Caco-2 (cell line): ENCODE results near the gene NOTUM. TPM values are rescaled to one million over a fixed set of nuclear protein-coding genes. Genes with fewer than 3 reads are reported as not detected.
A peak's percentile ranks its signal among the peaks of the same experiment; 100 is the strongest.

Experiments used
- BruUV-seq: library from RNA; stranded (reverse); fragments of 400-500 nt; replicated peaks from 2 replicates; lab custom pipeline; 2021; lab: Mats Ljungman, UMichigan
- CTCF ChIA-PET: fragments of 300-600 bp; sonication (Branson Sonifier 250); formaldehyde crosslinking; loops from one replicate; lab custom pipeline; 2022; ENCODE audit warnings: antibody characterized with exemption; lab: Charles Lee
- POLR2A ChIA-PET: fragments of 300-600 bp; sonication (Branson Sonifier 250); formaldehyde crosslinking; loops from one replicate; lab custom pipeline; 2022; ENCODE audit warnings: antibody characterized with exemption; lab: Charles Lee
- DNase-seq, 2 experiments: peaks; one replicate each; pipeline versions ENCODE4 v3.0.0 to v3.0.0-alpha.2; 2020 to 2022
- H3K27me3 ChIP-seq: replicated peaks from 2 replicates; pipeline ENCODE4 v1.6.0; 2011; ENCODE audit warnings: low read length; ENCODE audit not compliant: control insufficient read depth, insufficient read depth
- H3K36me3 ChIP-seq: 2 replicates; pipeline ENCODE4 v1.5.1; 2011; ENCODE audit warnings: low read length; ENCODE audit not compliant: control insufficient read depth, insufficient read depth
- H3K4me1 ChIP-seq: fragments of 250-450 bp; sonication (Bioruptor Pico); 2 replicates; pipeline ENCODE4 v1.5.1; 2020; ENCODE audit warnings: mild to moderate bottlenecking
- H3K4me3 ChIP-seq: 2 replicates; pipeline ENCODE4 v1.5.1; 2011; ENCODE audit warnings: low read depth, mild to moderate bottlenecking, control low read depth, low read length
- H3K9me3 ChIP-seq: fragments of 250-450 bp; sonication (Bioruptor Pico); 2 replicates; pipeline ENCODE4 v1.5.1; 2020; ENCODE audit warnings: mild to moderate bottlenecking, moderate library complexity
- H3K27ac Mint-ChIP-seq: one replicate; pipeline ENCODE4 v1.8.0; 2022; ENCODE audit warnings: mixed read lengths; ENCODE audit not compliant: unreplicated experiment
- H3K27me3 Mint-ChIP-seq: one replicate; pipeline ENCODE4 v1.8.0; 2022; ENCODE audit warnings: mixed read lengths; ENCODE audit not compliant: insufficient read depth, unreplicated experiment
- H3K36me3 Mint-ChIP-seq: one replicate; pipeline ENCODE4 v1.8.0; 2022; ENCODE audit warnings: mild to moderate bottlenecking, mixed read lengths; ENCODE audit not compliant: insufficient read depth, unreplicated experiment
- H3K4me1 Mint-ChIP-seq: one replicate; pipeline ENCODE4 v1.8.0; 2022; ENCODE audit warnings: low read depth, mixed read lengths; ENCODE audit not compliant: unreplicated experiment
- H3K4me3 Mint-ChIP-seq: one replicate; pipeline ENCODE4 v1.8.0; 2022; ENCODE audit warnings: mild to moderate bottlenecking, moderate library complexity, mixed read lengths; ENCODE audit not compliant: unreplicated experiment
- H3K9me3 Mint-ChIP-seq: one replicate; pipeline ENCODE4 v1.8.0; 2022; ENCODE audit warnings: mixed read lengths; ENCODE audit not compliant: unreplicated experiment
- intact Hi-C: fragments of 100-400 bp; cut with micrococcal nuclease; formaldehyde crosslinking; loops from one replicate; pipeline ENCODE4 v1.10.0; 2022; ENCODE audit not compliant: unreplicated experiment
- total RNA-seq: library from RNA; stranded (reverse); gene quantifications from 2 replicates; pipeline ENCODE4 v1.2.3, GENCODE V29; 2022
- TF ChIP-seq, protein P1 (sequence below), 2 experiments: fragments of 200-600 bp in 1 of 2; IDR thresholded peaks; 1 replicate in 1 of 2; 2 replicates in 1 of 2; pipeline versions ENCODE4 v1.5.1 to v1.8.0; 2011 to 2022; ENCODE audit warnings: antibody characterized with exemption in 1 of 2, control low read depth in 1 of 2, inconsistent platforms in 1 of 2, low read depth in 1 of 2, low read length in 1 of 2, mild to moderate bottlenecking in 1 of 2, moderate library complexity in 1 of 2; ENCODE audit not compliant: insufficient read depth in 1 of 2, severe bottlenecking in 1 of 2, unreplicated experiment in 1 of 2

NOTUM gene
- total RNA-seq, 1 experiment from 2014 or later: 11.1 TPM

DNA sequence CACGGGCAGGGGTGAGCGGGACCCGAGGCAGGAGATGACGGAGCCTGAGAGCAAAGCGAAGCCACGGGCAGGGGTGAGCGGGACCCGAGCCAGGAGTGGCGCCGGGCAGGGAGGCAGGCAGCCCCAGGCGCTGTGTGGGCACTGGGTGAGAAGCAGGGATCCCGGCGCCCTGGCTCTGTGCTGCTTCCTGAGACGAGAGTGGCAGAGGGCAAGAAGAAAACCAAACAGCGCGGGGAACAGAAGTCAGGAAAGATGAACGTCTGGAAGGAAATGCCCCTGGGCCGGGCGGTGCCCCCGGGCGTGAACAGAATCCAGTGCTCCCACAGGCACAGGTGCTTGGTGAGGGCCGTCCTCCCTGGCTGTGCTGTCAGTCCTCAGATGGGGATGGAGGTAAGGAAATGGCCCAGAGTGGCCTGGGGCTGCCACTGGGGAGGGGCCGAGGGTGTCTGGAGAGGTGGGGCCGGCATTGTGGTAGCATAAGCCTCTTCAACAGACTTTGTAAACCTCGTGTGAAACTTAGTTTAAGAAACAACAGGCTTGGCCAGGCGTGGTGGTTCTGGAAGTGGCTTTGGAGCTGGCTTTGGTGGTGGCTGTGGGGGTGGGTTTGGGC is 26.3 kb upstream of the NOTUM start:
- H3K4me1 ChIP-seq: peaks cover 12% of the 10 kb centered on the region; the same call in 1 of the 2 replicates
- H3K4me3 ChIP-seq: no peak overlapping the region
- no peak overlapping the region for H3K4me3 Mint-ChIP-seq
- intact Hi-C loops: no loop called here
- peaks cover 3% of the 10 kb centered on the region for H3K36me3 ChIP-seq
- H3K9me3 ChIP-seq: no peaks in the 10 kb centered on the region
- peaks cover 6% of the 10 kb centered on the region for H3K4me1 Mint-ChIP-seq
- no peaks in the 10 kb centered on the region for H3K9me3 Mint-ChIP-seq
- CTCF ChIA-PET: no interaction called here
- TF ChIP-seq, protein P1, sequence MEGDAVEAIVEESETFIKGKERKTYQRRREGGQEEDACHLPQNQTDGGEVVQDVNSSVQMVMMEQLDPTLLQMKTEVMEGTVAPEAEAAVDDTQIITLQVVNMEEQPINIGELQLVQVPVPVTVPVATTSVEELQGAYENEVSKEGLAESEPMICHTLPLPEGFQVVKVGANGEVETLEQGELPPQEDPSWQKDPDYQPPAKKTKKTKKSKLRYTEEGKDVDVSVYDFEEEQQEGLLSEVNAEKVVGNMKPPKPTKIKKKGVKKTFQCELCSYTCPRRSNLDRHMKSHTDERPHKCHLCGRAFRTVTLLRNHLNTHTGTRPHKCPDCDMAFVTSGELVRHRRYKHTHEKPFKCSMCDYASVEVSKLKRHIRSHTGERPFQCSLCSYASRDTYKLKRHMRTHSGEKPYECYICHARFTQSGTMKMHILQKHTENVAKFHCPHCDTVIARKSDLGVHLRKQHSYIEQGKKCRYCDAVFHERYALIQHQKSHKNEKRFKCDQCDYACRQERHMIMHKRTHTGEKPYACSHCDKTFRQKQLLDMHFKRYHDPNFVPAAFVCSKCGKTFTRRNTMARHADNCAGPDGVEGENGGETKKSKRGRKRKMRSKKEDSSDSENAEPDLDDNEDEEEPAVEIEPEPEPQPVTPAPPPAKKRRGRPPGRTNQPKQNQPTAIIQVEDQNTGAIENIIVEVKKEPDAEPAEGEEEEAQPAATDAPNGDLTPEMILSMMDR (IDR thresholded peaks at IDR 0.05; ENCODE audit: insufficient read depth in 1 of 2, low read depth in 1 of 2, low read length in 1 of 2, severe bottlenecking in 1 of 2, unreplicated experiment in 1 of 2): no peak
- peak overlapping the region; percentile 55 for H3K27ac Mint-ChIP-seq
- POLR2A ChIA-PET: no interaction called here
- H3K27me3 ChIP-seq: no peaks in the 10 kb centered on the region
- no peak for DNase-seq
- H3K27me3 Mint-ChIP-seq: no peaks in the 10 kb centered on the region
- no TSS peak for BruUV-seq
- H3K36me3 Mint-ChIP-seq: peaks cover 57% of the 10 kb centered on the region

DNA sequence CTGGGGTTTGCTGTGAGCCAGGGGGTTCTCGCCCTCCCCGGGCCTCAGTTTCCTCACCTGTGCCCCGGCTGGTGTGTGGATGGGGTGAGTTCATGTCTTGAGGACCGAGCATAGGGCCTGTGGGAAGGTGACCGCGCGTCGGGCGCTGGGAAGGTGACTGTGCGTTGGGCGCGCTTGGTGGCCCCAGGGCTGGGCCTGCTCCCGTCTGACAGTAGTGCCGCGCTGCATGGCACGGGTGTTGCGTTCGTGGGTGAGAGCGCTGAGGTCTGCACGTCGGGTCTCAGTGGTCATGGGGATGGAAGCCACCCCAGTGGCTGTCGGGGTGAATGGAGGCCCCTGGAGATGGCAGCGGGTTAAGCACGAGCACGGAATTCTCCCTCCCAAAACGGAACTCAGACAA is 25.6 kb upstream of the NOTUM start:
- POLR2A ChIA-PET: no interaction called here
- H3K27me3 Mint-ChIP-seq: no peaks in the 10 kb centered on the region
- no TSS peak for BruUV-seq
- H3K36me3 Mint-ChIP-seq: peaks cover 58% of the 10 kb centered on the region
- H3K9me3 Mint-ChIP-seq: no peaks in the 10 kb centered on the region
- Histone ChIP-seq H3K27me3 (no peaks in the 10 kb centered on the region), H3K9me3 (no peaks in the 10 kb centered on the region), H3K4me3 (no peak overlapping the region), H3K4me1 (0 out of 2 replicates have a peak, but pooled peaks cover 5% of the 10 kb centered on the region), H3K36me3 (peaks cover 3% of the 10 kb centered on the region)
- CTCF ChIA-PET: no interaction called here
- peaks cover 6% of the 10 kb centered on the region for H3K4me1 Mint-ChIP-seq
- intact Hi-C loops: no loop called here
- no peak overlapping the region for H3K27ac Mint-ChIP-seq
- no peak for DNase-seq
- no peak overlapping the region for H3K4me3 Mint-ChIP-seq
- TF ChIP-seq, protein P1 (IDR thresholded peaks at IDR 0.05; ENCODE audit: insufficient read depth in 1 of 2, low read depth in 1 of 2, low read length in 1 of 2, severe bottlenecking in 1 of 2, unreplicated experiment in 1 of 2): no peak

DNA sequence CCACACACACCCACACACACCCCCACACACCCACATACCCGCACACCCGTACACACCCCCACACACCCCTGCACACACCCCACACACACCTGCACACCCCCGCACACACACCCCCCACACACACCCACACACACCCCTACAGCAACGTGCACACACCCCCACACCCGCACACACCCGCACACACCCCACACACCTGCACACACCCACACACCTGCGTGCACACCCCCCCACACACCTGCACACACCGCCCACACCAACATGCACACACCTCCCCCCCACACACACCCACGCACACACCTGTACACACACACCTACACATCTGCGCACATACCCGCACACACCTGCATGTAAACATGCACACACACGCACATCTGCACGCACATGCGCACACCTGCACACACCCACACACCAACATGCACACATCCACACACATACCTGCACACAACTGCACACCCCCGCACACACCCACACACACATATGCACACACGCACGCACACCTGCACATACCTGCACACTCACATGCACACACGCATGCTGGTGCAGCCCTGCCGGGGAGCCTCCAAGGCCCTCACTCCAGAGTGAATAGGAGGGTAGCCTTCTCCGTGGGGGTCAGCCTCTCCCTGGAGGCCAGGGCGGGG is 23.9 kb upstream of the NOTUM start:
- Histone ChIP-seq H3K4me3 (no peak overlapping the region), H3K9me3 (no peaks in the 10 kb centered on the region), H3K4me1 (no peaks in the 10 kb centered on the region), H3K36me3 (peaks cover 3% of the 10 kb centered on the region), H3K27me3 (no peaks in the 10 kb centered on the region)
- TF ChIP-seq, protein P1 (IDR thresholded peaks at IDR 0.05; ENCODE audit: insufficient read depth in 1 of 2, low read depth in 1 of 2, low read length in 1 of 2, severe bottlenecking in 1 of 2, unreplicated experiment in 1 of 2): no peak
- Mint-ChIP-seq H3K4me3 (no peak overlapping the region), H3K4me1 (no peaks in the 10 kb centered on the region), H3K27ac (no peak overlapping the region), H3K27me3 (no peaks in the 10 kb centered on the region), H3K36me3 (peaks cover 63% of the 10 kb centered on the region), H3K9me3 (no peaks in the 10 kb centered on the region)
- POLR2A ChIA-PET: interaction anchor here (0.6 kb wide), 1 partner anchor 52 kb away, joined by 3 read pairs; the partner anchor contains the start of gene DCXR
- CTCF ChIA-PET: interaction anchor here (0.6 kb wide), 1 partner anchor 68 kb away, joined by 3 read pairs; no protein-coding TSS in a partner anchor
- no peak for DNase-seq
- no TSS peak for BruUV-seq
- intact Hi-C loops: no loop called here
